Mucosa of rectum (tissue), 2 donors: ENCODE measurements around the gene NIT1.
A peak's percentile ranks its signal among the peaks of the same experiment; 100 is the strongest.

Experiments
- H3K27ac ChIP-seq, 2 donors: one replicate each; pipeline ENCODE4 v1.7.0; 2013; ENCODE audit warnings: inconsistent platforms in 2 of 2, low read depth in 2 of 2, low read length in 2 of 2
- H3K27me3 ChIP-seq, 2 donors: one replicate each; pipeline ENCODE4 v1.7.0; 2013; ENCODE audit warnings: low read length in 2 of 2; ENCODE audit not compliant: control insufficient read depth in 2 of 2, insufficient read depth in 2 of 2
- H3K36me3 ChIP-seq, 2 donors: one replicate each; pipeline ENCODE4 v1.7.0; 2013; ENCODE audit warnings: low read length in 2 of 2; ENCODE audit not compliant: control insufficient read depth in 2 of 2, insufficient read depth in 2 of 2
- H3K4me1 ChIP-seq, 2 donors: one replicate each; pipeline ENCODE4 v1.7.0; 2013; ENCODE audit warnings: low read length in 2 of 2, mild to moderate bottlenecking in 1 of 2; ENCODE audit not compliant: control insufficient read depth in 2 of 2, insufficient read depth in 2 of 2
- H3K4me3 ChIP-seq, 2 donors: one replicate each; pipeline ENCODE4 v1.7.0; 2013; ENCODE audit warnings: low read length in 2 of 2
- H3K9ac ChIP-seq, 2 donors: one replicate each; pipeline ENCODE4 v1.7.0; 2013; ENCODE audit warnings: low read length in 2 of 2, low read depth in 1 of 2, mild to moderate bottlenecking in 1 of 2
- H3K9me3 ChIP-seq, 2 donors: one replicate each; pipeline ENCODE4 v1.7.0; 2013; ENCODE audit warnings: low read length in 2 of 2; ENCODE audit not compliant: control insufficient read depth in 2 of 2
- donor health status: healthy.
- donor health status: Normal muscosa, but diverticular disease.

Gene NIT1

GRCh38 chr1:161145832-161146231, 27.9 kb downstream of the NIT1 start:
- Histone ChIP-seq H3K36me3 (no peaks in the 10 kb centered on the region), H3K9me3 (no peaks in the 10 kb centered on the region), H3K9ac (no peak overlapping the region), H3K4me3 (no peak overlapping the region), H3K4me1 (no peaks in the 10 kb centered on the region), H3K27ac (no peak overlapping the region), H3K27me3 (no peaks in the 10 kb centered on the region)

GRCh38 chr1:161153176-161153575, 35.3 kb downstream of the NIT1 start:
- H3K27me3 ChIP-seq: no peaks in the 10 kb centered on the region
- H3K27ac ChIP-seq: peak overlapping the region in 1 of 2 donors; percentile 97
- H3K9ac ChIP-seq: peak overlapping the region in 1 of 2 donors; percentile 87
- peak overlapping the region; percentile 91 to 100 for H3K4me3 ChIP-seq
- peaks cover 0 to 3% of the 10 kb centered on the region in 2 donors for H3K4me1 ChIP-seq
- H3K36me3 ChIP-seq: peaks cover 5 to 13% of the 10 kb centered on the region in 2 donors
- H3K9me3 ChIP-seq: no peaks in the 10 kb centered on the region

DNA sequence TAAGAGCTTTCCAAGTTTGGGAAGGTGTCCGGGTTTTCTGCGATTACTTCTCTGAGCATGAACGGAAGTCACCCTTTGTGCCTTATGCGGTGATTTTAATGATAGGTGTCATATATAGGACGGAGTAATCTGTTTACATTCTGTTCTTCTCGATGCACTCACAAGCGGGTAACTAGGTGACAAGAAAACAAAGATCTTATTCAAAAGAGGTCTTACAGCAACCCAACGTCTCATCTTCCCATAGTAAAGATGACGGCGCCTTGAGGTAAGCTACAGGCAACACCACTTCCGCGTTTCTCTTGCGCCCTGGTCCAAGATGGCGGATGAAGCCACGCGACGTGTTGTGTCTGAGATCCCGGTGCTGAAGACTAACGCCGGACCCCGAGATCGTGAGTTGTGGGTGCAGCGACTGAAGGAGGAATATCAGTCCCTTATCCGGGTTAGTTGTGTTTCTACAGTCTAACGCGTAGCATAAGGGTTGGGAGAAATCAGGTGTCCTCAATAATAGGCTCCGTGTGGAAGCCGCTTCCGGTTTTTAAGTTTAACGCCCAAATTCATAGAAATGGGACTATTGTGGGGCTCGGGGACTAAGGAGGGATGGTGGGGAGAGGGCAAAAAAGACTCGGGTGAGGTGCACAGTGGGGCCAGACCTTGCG, 35.9 kb downstream of the NIT1 start, which contains the start of gene UFC1:
TSS of gene UFC1 (plus strand) at position 297 of the 656 bp plus-strand sequence. CDS start at position 317, 20 bp downstream.
- peaks cover 2 to 5% of the 10 kb centered on the region in 2 donors for H3K4me1 ChIP-seq
- peak within 1 kb of the TSS; percentile 91 to 100 for H3K4me3 ChIP-seq
- H3K27ac ChIP-seq: peak within 1 kb of the TSS; percentile 94 to 97
- H3K9ac ChIP-seq: peak within 1 kb of the TSS; percentile 87 to 100
- peaks cover 5 to 17% of the 10 kb centered on the region in 2 donors for H3K36me3 ChIP-seq
- H3K9me3 ChIP-seq: no peaks in the 10 kb centered on the region
- H3K27me3 ChIP-seq: no peaks in the 10 kb centered on the region

- Histone ChIP-seq H3K9me3 (no peaks in the 10 kb centered on the region), H3K9ac (no peak overlapping the region), H3K4me3 (no peak overlapping the region), H3K4me1 (peaks cover 16 to 22% of the 10 kb centered on the region in 2 donors), H3K27ac (no peak overlapping the region), H3K27me3 (no peaks in the 10 kb centered on the region), H3K36me3 (peaks cover 14 to 28% of the 10 kb centered on the region in 2 donors)
Measured at GRCh38 chr1:161157867-161158266, 40.0 kb downstream of the NIT1 start.

DNA sequence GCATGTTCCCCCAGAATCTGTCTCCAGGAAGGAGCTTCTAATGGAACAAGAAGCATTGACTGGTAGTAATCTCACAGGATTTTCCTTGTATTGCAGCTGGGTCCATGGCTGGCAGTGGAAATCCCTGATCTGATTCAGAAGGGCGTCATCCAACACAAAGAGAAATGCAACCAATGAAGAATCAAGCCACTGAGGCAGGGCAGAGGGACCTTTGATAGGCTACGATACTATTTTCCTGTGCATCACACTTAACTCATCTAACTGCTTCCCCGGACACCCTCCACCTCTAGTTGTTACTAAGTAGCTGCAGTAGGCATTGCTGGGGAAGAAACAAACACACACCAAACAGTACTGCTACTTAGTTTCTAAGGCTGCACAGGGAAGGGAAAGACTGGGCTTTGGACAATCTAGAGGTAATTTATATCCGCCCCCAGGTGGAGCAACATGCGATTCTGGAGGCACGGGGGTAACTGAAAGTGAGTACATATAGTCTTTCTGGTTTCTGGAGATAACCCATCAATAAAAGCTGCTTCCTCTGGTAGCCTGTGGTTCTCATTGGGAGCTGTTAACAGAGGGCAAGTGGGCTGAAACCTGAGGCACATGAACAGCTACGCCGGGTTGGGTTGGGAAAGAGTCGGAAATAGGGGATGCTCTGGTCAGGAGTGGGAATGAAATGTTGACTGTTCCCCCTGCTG, 40.6 kb downstream of the NIT1 start:
- peak overlapping the region; percentile 90 to 94 for H3K4me3 ChIP-seq
- peaks cover 16 to 22% of the 10 kb centered on the region in 2 donors for H3K4me1 ChIP-seq
- peak overlapping the region; percentile 85 to 91 for H3K9ac ChIP-seq
- peak overlapping the region; percentile 77 to 81 for H3K27ac ChIP-seq
- H3K9me3 ChIP-seq: no peaks in the 10 kb centered on the region
- peaks cover 16 to 28% of the 10 kb centered on the region in 2 donors for H3K36me3 ChIP-seq
- no peaks in the 10 kb centered on the region for H3K27me3 ChIP-seq

GRCh38 chr1:161159087-161159912, 41.4 kb downstream of the NIT1 start, which contains the start of gene USP21:
Gene USP21 (plus strand): TSS chr1:161159500. CDS start chr1:161160641, 1,141 bp downstream.
- peak within 1 kb of the TSS; percentile 90 to 94 for H3K4me3 ChIP-seq
- no peaks in the 10 kb centered on the region for H3K27me3 ChIP-seq
- H3K9me3 ChIP-seq: no peaks in the 10 kb centered on the region
- H3K4me1 ChIP-seq: peaks cover 16 to 22% of the 10 kb centered on the region in 2 donors
- peaks cover 18 to 28% of the 10 kb centered on the region in 2 donors for H3K36me3 ChIP-seq
- peak within 1 kb of the TSS; percentile 85 to 91 for H3K9ac ChIP-seq
- H3K27ac ChIP-seq: peak within 1 kb of the TSS; percentile 77 to 81

DNA sequence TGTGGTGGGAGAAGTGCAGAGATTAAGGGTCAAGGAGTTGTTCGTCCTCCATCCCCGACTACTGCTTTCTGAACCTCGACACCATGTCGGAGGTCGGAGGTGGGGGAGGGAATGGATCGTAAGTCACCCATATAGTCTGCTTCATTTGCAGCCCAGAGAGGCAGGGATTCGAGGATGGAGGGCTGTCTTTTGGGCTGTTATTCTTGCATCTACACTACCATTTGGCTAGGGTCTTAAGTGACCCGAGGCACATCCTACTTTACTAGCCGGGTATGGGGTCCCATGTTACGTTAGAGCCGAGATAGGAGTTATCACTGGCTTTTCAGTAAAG, 42.0 kb downstream of the NIT1 start:
- H3K27ac ChIP-seq: peak overlapping the region in 1 of 2 donors; percentile 81

GRCh38 chr1:161160671-161161145, 42.8 kb downstream of the NIT1 start:
- Histone ChIP-seq H3K27me3 (no peaks in the 10 kb centered on the region), H3K36me3 (peaks cover 18 to 28% of the 10 kb centered on the region in 2 donors), H3K27ac (no peak overlapping the region), H3K9me3 (no peaks in the 10 kb centered on the region), H3K9ac (peak overlapping the region in 1 of 2 donors; percentile 85), H3K4me3 (peak overlapping the region; percentile 90 to 94), H3K4me1 (peaks cover 22 to 29% of the 10 kb centered on the region in 2 donors)

More for the DNA sequence above, 42.0 kb downstream of the NIT1 start:
- peaks cover 18 to 28% of the 10 kb centered on the region in 2 donors for H3K36me3 ChIP-seq
- no peaks in the 10 kb centered on the region for H3K9me3 ChIP-seq
- H3K9ac ChIP-seq: peak overlapping the region; percentile 85 to 91
- H3K4me1 ChIP-seq: peaks cover 14 to 22% of the 10 kb centered on the region in 2 donors
- H3K4me3 ChIP-seq: peak overlapping the region; percentile 90 to 94
- no peaks in the 10 kb centered on the region for H3K27me3 ChIP-seq

GRCh38 chr1:161161652-161162051, 43.7 kb downstream of the NIT1 start:
- no peak overlapping the region for H3K4me3 ChIP-seq
- peaks cover 18 to 28% of the 10 kb centered on the region in 2 donors for H3K36me3 ChIP-seq
- H3K4me1 ChIP-seq: peaks cover 26 to 30% of the 10 kb centered on the region in 2 donors
- no peak overlapping the region for H3K27ac ChIP-seq
- no peak overlapping the region for H3K9ac ChIP-seq
- no peaks in the 10 kb centered on the region for H3K9me3 ChIP-seq
- no peaks in the 10 kb centered on the region for H3K27me3 ChIP-seq
